ENCODE measurements around the gene MYH15.

- TF ChIP-seq POLR2AphosphoS5 (IDR thresholded peaks at IDR 0.05; ENCODE audit: borderline replicate concordance, low read depth, low read length) (no peak), EZH2 (IDR thresholded peaks at IDR 0.05) (no peak), FOXP2 (optimal IDR thresholded peaks at IDR 0.05; ENCODE audit: control extremely low read depth, extremely low read length, insufficient read depth) (no peak)
These were observed 42.1 kb upstream of the MYH15 start for GRCh38 chr3:108552267-108553159.

Data from SK-N-MC (cell line).